ENCODE results near the gene TCERG1.
"Not testable (repeated sequence)": the region's sequence is repeated elsewhere in the genome, so short reads cannot be mapped to it uniquely, and the experiment has no call there.

The TCERG1 gene

GRCh38 chr5:146523698-146524097, 76.6 kb downstream of the TCERG1 start:
- no peak for DNase-seq

DNA sequence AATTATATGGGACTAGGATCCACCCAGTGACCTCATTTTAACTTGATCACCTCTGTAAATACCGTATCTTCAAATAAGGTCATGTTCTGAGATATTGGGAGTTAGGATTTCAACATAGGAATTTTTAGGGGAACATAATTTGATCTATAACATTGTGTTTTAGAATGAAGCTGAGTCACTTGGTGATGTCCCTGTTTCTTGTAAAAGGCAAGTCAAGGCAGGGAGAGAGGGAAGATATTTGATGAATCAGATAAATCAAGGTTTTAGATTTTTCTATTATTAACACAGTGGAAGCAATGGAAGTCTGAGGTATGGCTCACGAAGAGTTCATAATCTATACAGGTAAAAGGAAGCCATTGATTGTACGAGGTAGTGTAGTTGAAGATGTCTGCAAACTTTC, 80.7 kb downstream of the TCERG1 start:
- no peak for DNase-seq

GRCh38 chr5:146528236-146528635, 81.1 kb downstream of the TCERG1 start:
- DNase-seq: no peak

DNA sequence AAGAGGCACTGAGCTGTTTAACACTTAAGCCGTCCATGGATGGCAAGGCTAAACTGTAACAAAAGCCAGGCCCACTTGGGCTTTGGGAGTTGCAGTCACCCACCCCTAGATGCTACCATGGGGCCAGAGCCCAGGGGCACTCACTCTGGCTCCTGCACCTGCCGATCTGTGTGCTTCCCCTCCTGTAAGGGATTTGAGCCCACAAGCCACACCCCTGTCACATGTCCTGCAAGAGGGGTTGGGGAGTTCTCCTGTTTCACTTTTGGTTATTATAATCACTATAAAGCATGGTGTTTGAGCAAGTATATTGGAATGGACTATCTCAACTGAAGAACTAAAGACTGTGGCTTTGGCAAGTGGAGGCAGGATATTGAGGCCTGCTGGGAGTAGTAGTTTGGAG, 82.9 kb downstream of the TCERG1 start:
- no peak for DNase-seq

DNA sequence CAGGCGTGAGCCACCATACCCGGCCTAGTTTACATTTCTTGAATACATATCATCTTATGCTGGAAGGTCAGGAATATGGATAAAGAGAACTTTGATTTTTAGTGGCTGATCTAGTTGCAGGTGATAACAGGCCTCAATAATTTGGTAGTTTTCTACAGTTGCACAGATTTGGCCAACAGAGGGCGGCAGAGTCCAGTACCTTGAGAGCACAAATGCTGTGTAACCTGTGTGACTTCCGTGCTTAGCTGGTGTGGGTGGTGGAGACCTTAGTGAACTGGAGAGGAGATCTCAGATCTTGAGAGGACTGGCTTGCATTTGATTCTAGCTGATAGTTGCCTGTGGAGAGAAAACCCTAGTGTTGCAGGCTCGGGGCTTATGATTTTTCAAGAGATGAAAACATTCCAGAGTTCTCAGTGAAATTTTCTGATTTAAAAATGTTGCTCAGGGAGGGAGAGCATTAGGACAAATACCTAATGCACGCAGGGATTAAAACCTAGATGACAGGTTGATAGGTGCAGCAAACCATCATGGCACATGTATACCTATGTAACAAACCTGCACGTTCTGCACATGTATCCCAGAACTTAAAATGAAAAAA, 86.2 kb downstream of the TCERG1 start:
- DNase-seq: peak; percentile 85

- DNase-seq: no peak
These were observed 86.7 kb downstream of the TCERG1 start for GRCh38 chr5:146533882-146534281.

- no peak for DNase-seq
These were observed 91.3 kb downstream of the TCERG1 start for GRCh38 chr5:146538432-146538831.

- no peak for DNase-seq
These were observed 92.8 kb downstream of the TCERG1 start for GRCh38 chr5:146539973-146540372.

DNA sequence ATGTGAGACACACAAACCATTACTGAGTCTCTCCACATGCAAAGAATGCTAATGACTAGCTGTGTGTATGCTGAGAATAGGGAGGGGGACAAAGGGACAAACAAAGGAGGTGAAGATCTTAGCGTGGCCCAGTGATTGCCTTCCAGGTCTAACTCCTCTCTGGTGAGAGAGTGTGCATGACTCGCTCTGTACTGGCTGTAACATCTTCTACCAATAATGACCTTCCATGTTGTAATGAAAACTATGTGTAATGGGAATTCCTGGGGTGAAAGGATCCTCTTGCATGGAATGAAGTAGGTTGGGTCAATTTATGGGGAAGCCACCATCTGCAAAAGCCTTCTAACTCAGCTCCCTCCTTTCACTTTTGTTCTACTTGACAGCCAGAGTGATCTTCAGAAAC, 93.3 kb downstream of the TCERG1 start:
- DNase-seq: no peak

- DNase-seq: peak; percentile 81
These were observed 95.1 kb downstream of the TCERG1 start for GRCh38 chr5:146541958-146542849.

- no peak for DNase-seq
These were observed 97.1 kb downstream of the TCERG1 start for GRCh38 chr5:146544232-146544631.

- no peak for DNase-seq
These were observed 101.8 kb downstream of the TCERG1 start for GRCh38 chr5:146548781-146549449.

- DNase-seq: no peak
These were observed 102.5 kb downstream of the TCERG1 start for GRCh38 chr5:146549615-146550014.

DNA sequence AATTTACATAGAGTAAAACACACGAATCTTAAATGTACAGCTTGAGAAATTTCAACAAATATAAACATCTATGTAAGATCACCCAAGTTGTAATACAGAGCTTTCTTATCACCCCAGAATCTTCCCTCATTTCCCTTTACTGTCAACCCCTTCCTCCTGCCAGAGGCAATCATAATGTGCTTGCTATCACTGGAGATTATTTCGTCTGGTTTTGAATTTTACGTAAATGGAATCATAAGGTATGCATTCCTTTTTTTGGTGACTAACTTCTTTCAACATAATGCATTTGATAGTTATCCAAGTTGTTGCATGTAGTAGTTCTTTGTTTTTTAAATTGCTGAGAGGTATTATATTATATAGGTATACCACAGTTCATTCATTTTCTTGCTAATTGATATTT, 106.3 kb downstream of the TCERG1 start:
- no peak for DNase-seq

GRCh38 chr5:146556884-146557283, 109.8 kb downstream of the TCERG1 start:
- not testable (repeated sequence) for DNase-seq

- DNase-seq: no peak
These were observed 113.2 kb downstream of the TCERG1 start for GRCh38 chr5:146560205-146560812.
